GM19452 (cell line): ENCODE results near the gene ERGIC1.
"Not testable (repeated sequence)": the region's sequence is repeated elsewhere in the genome, so short reads cannot be mapped to it uniquely, and the experiment has no call there.

Experiments used
- ATAC-seq: cut with Tn5 transposase; IDR thresholded peaks from one replicate; pipeline ENCODE4 v1.9.1; 2021; ENCODE audit not compliant: unreplicated experiment

Gene ERGIC1, protein sequence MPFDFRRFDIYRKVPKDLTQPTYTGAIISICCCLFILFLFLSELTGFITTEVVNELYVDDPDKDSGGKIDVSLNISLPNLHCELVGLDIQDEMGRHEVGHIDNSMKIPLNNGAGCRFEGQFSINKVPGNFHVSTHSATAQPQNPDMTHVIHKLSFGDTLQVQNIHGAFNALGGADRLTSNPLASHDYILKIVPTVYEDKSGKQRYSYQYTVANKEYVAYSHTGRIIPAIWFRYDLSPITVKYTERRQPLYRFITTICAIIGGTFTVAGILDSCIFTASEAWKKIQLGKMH

GRCh38 chr5:172833686-172834414 is at the start of gene ERGIC1:
TSS of gene ERGIC1 (plus strand) at chr5:172834251. CDS start at chr5:172834414, 163 bp downstream.
- ATAC-seq: peak; percentile 61

- no peak for ATAC-seq
These were observed 48.5 kb upstream of the ERGIC1 start for GRCh38 chr5:172785429-172786088.

- ATAC-seq: no peak
These were observed 47.2 kb upstream of the ERGIC1 start for GRCh38 chr5:172786736-172787462.

DNA sequence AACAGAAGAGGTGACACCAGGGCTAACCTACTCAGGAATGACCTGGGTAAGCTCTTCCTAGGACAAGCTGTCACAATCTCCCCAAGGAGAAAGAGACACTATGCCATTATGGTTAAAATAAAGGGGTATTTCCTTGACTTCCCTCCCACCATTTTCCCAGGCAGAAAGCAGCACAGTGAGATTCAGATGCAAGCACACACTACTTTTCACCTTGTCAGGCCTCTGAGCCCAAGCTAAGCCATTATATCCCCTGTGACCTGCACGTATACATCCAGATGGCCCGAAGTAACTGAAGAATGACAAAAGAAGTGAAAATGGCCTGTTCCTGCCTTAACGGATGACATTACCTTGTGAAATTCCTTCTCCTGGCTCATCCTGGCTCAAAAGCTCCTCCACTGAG is 46.5 kb upstream of the ERGIC1 start:
- ATAC-seq: not testable (repeated sequence)

GRCh38 chr5:172788771-172789686 is 45.0 kb upstream of the ERGIC1 start:
- no peak for ATAC-seq

DNA sequence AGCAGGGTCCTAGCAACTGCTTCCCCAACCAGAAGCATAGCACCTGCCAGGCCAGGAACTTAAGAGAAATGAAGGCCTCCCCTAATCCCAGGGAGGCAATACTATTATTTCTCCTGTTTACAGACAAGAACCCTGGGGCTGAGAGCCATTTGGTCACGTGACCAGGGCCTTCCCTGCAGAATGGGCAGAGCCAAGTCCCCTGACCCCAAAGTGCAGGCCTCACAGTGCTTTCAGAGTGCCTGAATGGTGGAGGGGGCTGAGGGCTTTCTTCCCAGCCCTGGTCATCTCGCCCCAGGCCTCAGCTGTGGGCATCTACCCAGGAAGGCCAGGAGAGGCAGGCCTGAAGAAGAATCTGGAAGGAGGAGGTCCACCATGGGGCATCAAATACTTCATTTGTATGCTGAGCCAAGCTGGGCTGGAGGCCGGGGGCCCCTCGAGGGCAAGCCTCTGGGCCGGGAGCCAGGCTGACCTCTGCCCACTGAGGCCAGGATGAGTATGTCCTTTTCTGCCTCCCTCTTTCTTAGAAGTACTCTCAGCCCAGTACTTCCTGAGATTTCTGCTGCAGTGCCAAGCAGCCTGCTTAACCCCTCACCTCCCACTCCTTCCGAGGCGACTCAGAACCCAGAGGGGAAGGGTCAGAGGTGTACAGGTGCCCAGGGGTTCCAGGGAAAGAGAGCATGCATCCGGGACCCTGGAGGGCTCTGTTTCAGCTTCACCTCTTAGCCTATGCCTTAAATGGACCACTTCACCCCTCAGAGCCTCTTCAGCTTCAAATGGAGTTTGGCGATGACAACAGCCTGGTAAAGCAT is 44.2 kb upstream of the ERGIC1 start:
- ATAC-seq: no peak

GRCh38 chr5:172790496-172790889 is 43.6 kb upstream of the ERGIC1 start:
- ATAC-seq: no peak

DNA sequence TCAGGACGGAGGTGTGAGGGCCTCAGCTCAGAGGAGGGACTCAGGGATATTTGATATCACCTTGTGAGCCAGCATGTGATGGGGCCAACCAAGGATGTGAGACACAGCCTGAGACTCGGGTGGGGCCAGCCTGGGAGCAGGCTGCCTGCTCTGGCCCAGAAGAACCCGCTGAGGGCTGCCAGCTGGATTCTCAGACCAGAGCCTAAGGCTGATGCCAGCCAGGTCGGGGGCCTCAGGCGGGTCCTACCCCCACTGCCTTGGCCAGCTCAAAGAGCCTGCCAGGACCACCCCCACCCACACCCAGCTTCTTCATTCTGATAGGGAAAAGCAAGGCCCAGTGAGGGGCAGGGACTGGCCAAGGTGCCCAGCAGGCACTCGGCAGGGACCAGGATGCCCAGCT is 42.8 kb upstream of the ERGIC1 start:
- no peak for ATAC-seq

DNA sequence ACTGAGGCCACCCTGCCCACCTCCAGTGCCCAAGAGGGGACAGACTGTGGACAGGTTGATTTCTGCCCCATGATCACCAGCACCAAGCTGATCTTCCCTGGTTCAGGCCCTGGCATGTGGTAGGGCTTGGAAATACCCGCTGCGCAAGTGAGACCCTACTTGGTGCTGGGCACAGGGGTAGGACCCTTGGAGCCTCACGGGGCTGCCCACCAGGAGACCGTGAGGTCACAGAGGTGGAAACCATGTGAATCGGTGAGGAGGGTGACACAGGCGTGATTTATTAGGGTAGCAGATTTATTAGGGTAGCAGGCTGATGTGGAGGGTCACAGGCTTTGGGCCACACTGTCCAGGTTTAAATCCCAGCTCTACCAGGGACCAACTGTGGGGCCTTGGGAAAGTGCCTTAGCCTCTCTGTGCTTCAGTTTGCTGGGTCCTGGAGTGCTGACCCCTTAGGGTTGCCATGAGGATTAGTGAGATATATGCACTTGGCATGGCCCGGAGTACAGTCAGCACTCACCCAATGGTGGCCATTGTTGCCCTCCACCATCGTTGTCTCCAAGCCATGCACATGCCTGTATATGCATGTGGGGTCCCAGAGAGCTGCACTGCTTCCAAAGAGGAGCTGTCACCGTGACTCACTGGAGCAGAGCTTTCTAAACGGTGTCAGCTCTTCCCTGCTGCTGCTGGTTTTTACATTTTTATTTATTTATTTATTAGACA is 42.2 kb upstream of the ERGIC1 start:
- no peak for ATAC-seq

DNA sequence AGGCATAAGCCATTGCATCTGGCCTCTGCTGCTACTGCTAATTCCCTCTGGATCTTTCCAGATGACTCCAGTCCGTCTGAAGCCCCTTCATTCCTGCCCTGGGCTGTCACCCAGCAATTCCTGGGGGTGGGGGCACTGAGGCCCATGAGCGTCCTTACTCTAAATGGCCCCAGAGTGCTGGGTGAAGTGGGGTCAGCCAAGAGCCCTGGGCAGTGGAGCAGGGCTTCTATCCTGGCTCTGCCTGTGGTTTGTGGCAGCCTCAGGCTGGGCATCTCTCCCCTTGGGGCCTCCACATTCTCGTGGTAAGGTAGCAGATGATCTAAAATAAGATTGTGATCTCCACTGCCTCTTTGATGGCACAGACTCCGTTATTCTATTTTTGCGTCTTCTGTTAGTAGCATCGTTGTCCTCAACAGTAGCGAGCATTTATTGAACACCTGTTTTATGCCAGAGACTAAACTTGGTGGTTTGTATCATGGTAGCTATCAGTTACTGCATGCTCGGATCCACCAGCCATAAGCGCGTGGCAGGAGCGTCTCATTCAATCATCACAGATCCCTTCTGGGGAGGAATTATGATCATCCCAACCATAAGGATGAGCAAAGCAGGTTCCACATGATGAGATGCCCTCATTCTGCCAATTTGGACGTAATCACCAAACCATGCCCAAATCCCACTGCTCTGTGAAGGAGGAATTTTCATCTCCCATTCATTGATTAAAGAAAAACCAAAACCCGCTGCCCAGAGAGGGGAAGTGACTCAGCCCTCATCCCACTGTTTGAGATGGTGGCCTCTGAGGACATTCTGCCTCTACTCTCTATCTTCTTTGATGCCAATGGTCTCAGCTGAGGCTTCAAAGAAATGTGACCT is 41.1 kb upstream of the ERGIC1 start:
- no peak for ATAC-seq

DNA sequence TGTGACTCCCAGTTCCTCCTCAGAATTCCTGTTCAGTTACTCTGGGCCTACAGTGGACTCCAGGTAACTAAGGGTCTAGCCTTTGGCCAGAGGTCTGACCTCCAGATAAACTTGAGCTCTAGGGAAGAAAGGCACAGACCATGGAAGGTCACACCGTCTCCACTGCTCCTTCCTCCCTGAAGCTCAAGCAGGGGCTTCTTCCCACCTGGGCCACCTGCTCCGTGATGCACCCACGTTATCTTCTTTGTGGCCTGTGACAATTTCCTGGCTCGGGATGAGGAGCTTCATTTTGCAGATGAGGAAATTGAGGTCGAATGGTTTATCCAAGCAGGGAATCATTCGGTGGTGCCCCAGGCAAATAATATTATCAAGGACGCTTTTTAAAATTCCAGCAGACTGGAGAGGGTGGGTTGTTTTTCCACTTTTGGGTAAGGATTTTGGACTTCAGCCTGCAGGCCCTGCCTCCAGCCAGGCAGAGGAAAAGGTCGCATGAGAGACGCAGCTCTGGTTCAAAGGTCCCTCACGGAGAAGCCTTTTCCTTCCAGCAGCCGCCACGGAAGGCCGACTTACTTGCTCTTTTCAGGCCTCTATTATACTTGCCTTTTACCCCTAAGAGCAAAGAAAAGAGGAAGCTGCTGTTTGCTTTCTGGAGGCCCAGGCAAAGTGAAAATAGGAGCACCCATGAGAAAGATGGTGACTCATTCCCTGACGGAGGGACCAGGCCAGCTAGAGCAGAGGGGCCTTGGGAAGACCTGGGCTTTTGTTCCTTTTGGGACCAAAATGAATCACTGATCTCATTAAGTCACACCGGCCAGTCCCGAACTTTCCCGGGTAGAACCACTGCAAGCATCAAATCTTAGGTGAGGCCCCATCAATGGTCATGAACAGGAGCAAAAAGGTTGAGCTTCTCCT is 40.2 kb upstream of the ERGIC1 start:
- ATAC-seq: no peak

DNA sequence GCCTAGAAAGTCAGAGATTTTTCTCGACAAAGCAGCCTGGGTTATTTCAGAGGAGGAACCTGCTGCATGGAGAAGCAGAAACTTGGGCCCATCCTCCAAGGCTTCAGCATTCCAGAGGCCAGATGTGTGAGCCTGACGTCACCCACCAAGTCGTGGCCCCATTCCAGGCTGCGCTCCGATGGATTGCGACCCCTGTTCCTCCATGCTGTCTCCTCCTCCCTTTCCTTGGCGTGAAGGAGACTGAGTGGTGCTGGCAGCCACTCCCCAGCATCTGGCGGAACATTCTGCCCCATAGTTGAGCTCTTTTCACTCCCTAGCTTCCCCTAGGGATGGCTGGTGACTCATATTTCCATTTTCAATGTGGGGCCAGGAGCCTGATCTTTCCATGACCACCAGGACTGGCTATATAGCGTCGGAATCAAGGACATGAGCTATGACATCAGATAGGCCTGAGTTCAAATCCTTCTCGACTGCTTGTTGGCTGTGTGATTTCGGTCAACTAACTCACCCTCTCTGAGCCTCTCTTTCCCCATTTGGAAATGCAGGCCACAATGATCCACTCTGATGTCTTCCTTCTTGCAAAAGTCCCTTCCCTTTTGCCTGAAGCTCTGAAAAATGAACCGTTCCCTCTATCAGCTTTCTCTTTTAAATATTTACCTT is 38.6 kb upstream of the ERGIC1 start:
- ATAC-seq: no peak

DNA sequence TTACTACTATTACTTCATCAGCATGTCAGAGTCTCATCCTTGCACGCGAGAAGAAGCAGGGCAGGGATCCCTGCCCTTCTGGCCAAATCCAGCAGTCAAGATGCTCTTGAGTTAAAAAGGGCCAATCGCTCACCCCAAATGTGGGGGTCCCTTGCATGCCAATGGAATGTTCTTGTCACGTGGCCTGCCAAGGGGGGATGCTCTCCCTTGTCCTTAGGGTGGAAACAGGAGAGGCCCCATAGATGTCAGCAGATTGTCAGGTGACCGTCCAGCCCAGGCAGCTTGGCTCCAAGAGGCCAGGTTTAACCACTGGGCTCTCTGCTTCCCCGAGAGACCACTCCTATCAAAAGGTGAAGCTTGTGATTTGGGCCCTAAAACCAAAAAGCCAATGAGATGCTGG is 37.7 kb upstream of the ERGIC1 start:
- no peak for ATAC-seq

DNA sequence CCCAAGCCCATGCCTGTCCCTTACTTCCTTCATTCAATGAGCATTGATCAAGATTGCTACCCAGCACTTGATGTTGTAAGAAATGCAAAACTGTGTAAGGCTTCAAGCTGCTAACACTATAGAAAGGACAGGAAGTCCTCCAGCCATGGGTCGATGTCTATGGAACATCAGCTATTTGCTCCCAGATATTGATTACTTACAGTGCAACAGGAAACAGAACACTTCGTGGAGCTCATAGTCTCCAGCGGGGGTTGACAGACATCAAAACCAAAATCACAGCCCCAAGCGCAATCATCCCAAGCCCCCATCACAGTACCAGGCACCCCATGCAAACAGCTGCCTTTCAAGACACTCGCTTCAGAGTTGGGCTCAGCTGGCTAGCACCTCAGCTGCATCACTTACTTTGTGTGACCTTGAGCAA is 36.3 kb upstream of the ERGIC1 start:
- no peak for ATAC-seq

DNA sequence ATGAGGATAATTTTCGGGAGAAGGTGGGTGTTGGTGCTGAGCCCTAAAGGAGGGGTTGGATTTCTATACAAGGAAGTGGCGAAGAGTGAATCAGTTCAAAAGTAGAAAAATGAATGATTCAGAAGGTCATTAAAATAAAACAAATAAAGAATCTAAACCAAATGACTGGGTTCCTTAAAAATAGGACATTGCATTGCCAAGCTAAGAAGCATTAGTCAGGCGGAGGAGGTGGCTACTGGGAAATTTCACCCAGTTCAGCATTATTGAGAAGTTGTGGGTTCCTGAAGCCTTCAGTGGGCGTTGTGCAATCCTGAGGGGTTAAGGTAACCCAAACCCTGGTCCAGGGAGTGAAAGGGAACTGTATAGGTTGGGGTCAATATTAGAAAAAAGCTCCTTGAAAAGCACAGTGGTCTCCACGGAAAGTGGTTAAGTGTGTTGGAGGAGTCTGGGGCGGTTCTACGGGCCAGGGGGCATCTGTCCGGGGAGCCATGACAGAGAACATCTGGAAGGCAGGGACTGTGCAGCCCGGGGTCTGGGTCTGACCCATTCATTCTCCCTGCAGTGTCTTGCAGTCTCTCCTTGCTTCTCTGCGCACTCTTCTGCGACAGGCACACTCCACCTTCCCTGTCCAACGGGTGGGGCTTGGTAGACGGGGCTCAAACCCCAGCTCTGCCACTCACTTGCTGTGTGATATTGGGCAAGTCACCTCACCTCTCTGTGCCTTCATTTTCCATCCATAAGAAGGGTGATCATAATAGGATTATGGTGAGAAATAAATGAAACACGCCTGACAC is 35.4 kb upstream of the ERGIC1 start:
- no peak for ATAC-seq

DNA sequence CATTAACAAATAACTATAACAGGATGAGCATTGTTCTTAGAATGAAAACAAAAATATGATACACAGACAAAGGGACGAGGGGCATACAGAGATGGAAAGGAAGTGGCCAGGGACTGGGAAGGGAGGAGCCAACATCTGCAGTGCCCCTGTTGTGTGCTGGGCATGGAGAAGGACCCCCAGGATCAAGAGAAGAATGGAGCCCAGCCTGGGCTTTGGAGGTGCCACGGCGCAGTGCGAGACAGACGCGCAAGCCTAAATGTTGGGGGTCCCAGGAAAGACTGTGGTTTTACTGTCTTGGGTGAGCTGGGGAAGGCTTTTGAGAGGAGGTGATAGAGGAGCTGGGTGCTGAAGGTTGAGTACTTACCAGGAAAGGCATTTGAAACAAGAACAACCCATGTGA is 34.6 kb upstream of the ERGIC1 start:
- ATAC-seq: no peak
